Liver (tissue), 9 donors: Measurements from ENCODE around the gene YY1. TPM values are rescaled to one million over a fixed set of nuclear protein-coding genes. Genes with fewer than 3 reads are reported as not detected.

Experiments used
- DNase-seq: peaks from one replicate; pipeline ENCODE4 v3.0.0-alpha.2; 2017; ENCODE audit warnings: low spot score
- H3K27ac ChIP-seq, 2 donors: one replicate each; pipeline ENCODE4 v1.7.0; 2013; ENCODE audit warnings: inconsistent platforms in 2 of 2, low read length in 2 of 2, control low read depth in 1 of 2, low read depth in 1 of 2, mild to moderate bottlenecking in 1 of 2
- H3K27me3 ChIP-seq, 4 donors: one replicate each; pipeline versions ENCODE4 v1.6.1 to v1.7.0; 2013; ENCODE audit warnings: low read length in 3 of 4, inconsistent platforms in 1 of 4, mild to moderate bottlenecking in 1 of 4, moderate library complexity in 1 of 4; ENCODE audit not compliant: control insufficient read depth in 4 of 4, insufficient read depth in 4 of 4
- H3K36me3 ChIP-seq, 4 donors: one replicate each; pipeline versions ENCODE4 v1.6.1 to v1.7.0; 2013; ENCODE audit warnings: low read length in 3 of 4, mild to moderate bottlenecking in 3 of 4, low read depth in 1 of 4, moderate library complexity in 1 of 4; ENCODE audit not compliant: control insufficient read depth in 4 of 4, insufficient read depth in 3 of 4
- H3K4me1 ChIP-seq, 4 donors: one replicate each; pipeline versions ENCODE4 v1.6.1 to v1.7.0; 2013; ENCODE audit warnings: low read length in 3 of 4, mild to moderate bottlenecking in 3 of 4, moderate library complexity in 1 of 4; ENCODE audit not compliant: control insufficient read depth in 4 of 4, insufficient read depth in 4 of 4
- H3K4me3 ChIP-seq, 3 donors: one replicate each; pipeline versions ENCODE4 v1.6.1 to v1.7.0; 2013; ENCODE audit warnings: low read length in 3 of 3, control low read depth in 1 of 3, low read depth in 1 of 3, mild to moderate bottlenecking in 1 of 3
- H3K9ac ChIP-seq, 2 donors: one replicate each; pipeline ENCODE4 v1.7.0; 2013; ENCODE audit warnings: low read length in 2 of 2, mild to moderate bottlenecking in 2 of 2, moderate library complexity in 2 of 2, control low read depth in 1 of 2, low read depth in 1 of 2
- H3K9me3 ChIP-seq, 4 donors: one replicate each; pipeline versions ENCODE4 v1.6.1 to v1.7.0; 2013; ENCODE audit warnings: low read length in 3 of 4; ENCODE audit not compliant: control insufficient read depth in 4 of 4
- EGR1 ChIP-seq, 2 donors: IDR thresholded peaks; 2 replicates each; pipeline ENCODE4 v1.6.1; 2016 to 2018; ENCODE audit warnings: antibody characterized with exemption in 2 of 2, low read depth in 2 of 2
- FOXA1 ChIP-seq: IDR thresholded peaks from 2 replicates; pipeline ENCODE4 v1.6.1; 2016; ENCODE audit warnings: antibody characterized with exemption
- FOXA2 ChIP-seq: IDR thresholded peaks from 2 replicates; pipeline ENCODE4 v1.6.1; 2016; ENCODE audit warnings: antibody characterized with exemption
- GABPA ChIP-seq, 2 donors: IDR thresholded peaks in 1 of 2; conservative IDR thresholded peaks in 1 of 2; 2 replicates each; pipeline ENCODE4 v1.6.1; 2016; ENCODE audit warnings: antibody characterized with exemption in 2 of 2, mild to moderate bottlenecking in 1 of 2, moderate library complexity in 1 of 2
- HNF4A ChIP-seq, 2 donors: conservative IDR thresholded peaks; 2 replicates each; pipeline ENCODE4 v1.6.1; 2016; ENCODE audit warnings: antibody characterized with exemption in 2 of 2, mild to moderate bottlenecking in 2 of 2
- HNF4G ChIP-seq: IDR thresholded peaks from 2 replicates; pipeline ENCODE4 v1.6.1; 2016; ENCODE audit warnings: antibody characterized with exemption
- NR2F2 ChIP-seq: IDR thresholded peaks from 2 replicates; pipeline ENCODE4 v1.6.1; 2016; ENCODE audit warnings: antibody characterized with exemption
- RXRA ChIP-seq, 2 donors: IDR thresholded peaks; 2 replicates each; pipeline ENCODE4 v1.6.1; 2017 to 2018; ENCODE audit warnings: antibody characterized with exemption in 2 of 2, mild to moderate bottlenecking in 1 of 2
- TAF1 ChIP-seq: conservative IDR thresholded peaks from 2 replicates; pipeline ENCODE4 v1.6.1; 2016; ENCODE audit warnings: antibody characterized with exemption, mild to moderate bottlenecking
- YY1 ChIP-seq: IDR thresholded peaks from 2 replicates; pipeline ENCODE4 v1.6.1; 2016; ENCODE audit warnings: antibody characterized with exemption, mild to moderate bottlenecking
- WGBS: extraction: QIAGEN DNeasy Blood & Tissue Kit; methylation state at CpG from one replicate; pipeline ENCODE4 v1.1.7; 2013; 5-methylcytosine and 5-hydroxymethylcytosine counted together
- polyA plus RNA-seq, 2 donors: library from polyadenylated mRNA; stranded (reverse) in 1 of 2; unstranded in 1 of 2; fragments of 200-250 nt in 1 of 2; fragments of >200 nt in 1 of 2; fragmentation: Nextera tagmentation in 1 of 2; extraction: Ambion mirVana in 1 of 2; gene quantifications; one replicate each; pipeline versions ENCODE4 v1.2.1 to v1.2.3, GENCODE V29; 2013 to 2015
- total RNA-seq, 2 donors: library from RNA; depleted of rRNA; stranded (reverse); fragments of >200 nt; gene quantifications; one replicate each; pipeline ENCODE4 v1.2.3, GENCODE V29; 2014
- TF ChIP-seq, protein P1 (sequence below): IDR thresholded peaks from 2 replicates; pipeline ENCODE4 v1.6.1; 2016; ENCODE audit warnings: antibody characterized with exemption
- TF ChIP-seq, protein P2 (sequence below): IDR thresholded peaks from 2 replicates; pipeline ENCODE4 v1.6.1; 2016; ENCODE audit warnings: antibody characterized with exemption
- TF ChIP-seq, protein P3 (sequence below): IDR thresholded peaks from 2 replicates; pipeline ENCODE4 v1.6.1; 2016; ENCODE audit warnings: antibody characterized with exemption, mild to moderate bottlenecking
- TF ChIP-seq, protein P4 (sequence below): fragments of 150-350 bp; IDR thresholded peaks from 2 replicates; pipeline ENCODE4 v1.5.1; 2017; ENCODE audit warnings: improper control_type of control experiment, low read depth, low read length; ENCODE audit not compliant: missing input control
- donor health status: healthy.
- donor health status: healthy.
- donor health status: healthy.
- donor health status: healthy.
- donor health status: healthy.

Gene YY1
- total and polyA plus RNA-seq, 4 donors: 15.8 to 37.4 (median 28.8) TPM

DNA sequence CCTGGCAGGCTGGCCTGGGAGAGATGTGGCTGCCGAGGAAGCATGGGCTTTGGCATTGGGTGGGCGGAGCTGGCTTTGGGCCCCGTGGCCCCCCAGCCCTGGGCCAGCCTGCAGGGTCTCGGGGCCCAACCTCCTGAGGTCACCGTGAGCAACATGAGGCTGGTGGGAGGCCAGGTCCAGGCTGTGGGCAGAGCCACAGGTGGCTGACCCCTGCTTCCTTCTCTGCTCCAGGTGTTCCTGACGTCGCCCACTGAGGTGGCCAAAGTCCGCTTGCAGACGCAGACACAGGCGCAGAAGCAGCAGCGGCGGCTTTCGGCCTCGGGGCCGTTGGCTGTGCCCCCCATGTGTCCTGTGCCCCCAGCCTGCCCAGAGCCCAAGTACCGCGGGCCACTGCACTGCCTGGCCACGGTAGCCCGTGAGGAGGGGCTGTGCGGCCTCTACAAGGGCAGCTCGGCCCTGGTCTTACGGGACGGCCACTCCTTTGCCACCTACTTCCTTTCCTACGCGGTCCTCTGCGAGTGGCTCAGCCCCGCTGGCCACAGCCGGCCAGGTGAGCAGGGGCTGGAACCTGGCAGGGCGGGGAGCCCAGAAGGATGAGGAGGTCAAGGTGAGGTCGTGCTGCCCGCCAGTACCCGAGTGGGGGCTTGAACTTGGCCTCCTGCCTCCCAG lies 89.7 kb downstream of the YY1 start:
- peak overlapping the region; percentile 52 to 59 for H3K27ac ChIP-seq

DNA sequence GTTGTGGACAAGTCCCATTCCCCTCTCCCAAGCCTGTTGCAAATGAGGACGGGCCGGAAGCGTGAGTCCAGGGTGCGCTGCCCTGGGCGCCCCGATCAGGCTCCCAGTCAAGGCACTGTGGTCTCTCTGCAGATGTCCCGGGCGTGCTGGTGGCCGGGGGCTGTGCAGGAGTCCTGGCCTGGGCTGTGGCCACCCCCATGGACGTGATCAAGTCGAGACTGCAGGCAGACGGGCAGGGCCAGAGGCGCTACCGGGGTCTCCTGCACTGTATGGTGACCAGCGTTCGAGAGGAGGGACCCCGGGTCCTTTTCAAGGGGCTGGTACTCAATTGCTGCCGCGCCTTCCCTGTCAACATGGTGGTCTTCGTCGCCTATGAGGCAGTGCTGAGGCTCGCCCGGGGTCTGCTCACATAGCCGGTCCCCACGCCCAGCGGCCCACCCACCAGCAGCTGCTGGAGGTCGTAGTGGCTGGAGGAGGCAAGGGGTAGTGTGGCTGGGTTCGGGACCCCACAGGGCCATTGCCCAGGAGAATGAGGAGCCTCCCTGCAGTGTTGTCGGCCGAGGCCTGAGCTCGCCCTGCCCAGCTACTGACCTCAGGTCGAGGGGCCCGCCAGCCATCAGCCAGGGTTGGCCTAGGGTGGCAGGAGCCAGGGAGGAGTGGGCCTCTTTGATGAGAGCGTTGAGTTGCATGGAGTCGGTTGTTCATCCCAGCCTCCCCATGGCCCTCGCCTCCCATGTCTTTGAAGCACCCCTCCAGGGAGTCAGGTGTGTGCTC lies 90.5 kb downstream of the YY1 start:
- Histone ChIP-seq H3K4me3 (no peak overlapping the region), H3K27me3 (no peaks in the 10 kb centered on the region), H3K9me3 (no peaks in the 10 kb centered on the region), H3K36me3 (peaks cover 10 to 21% (median 12%) of the 10 kb centered on the region in 4 donors), H3K9ac (no peak overlapping the region), H3K4me1 (peaks cover 4 to 35% (median 26%) of the 10 kb centered on the region in 4 donors), H3K27ac (peak overlapping the region in 1 of 2 donors; percentile 59)
- peak; percentile 31 for DNase-seq
- TF ChIP-seq TAF1: no peak
- no peak for TF ChIP-seq RXRA (IDR thresholded peaks at IDR 0.05)
- TF ChIP-seq, protein P1, sequence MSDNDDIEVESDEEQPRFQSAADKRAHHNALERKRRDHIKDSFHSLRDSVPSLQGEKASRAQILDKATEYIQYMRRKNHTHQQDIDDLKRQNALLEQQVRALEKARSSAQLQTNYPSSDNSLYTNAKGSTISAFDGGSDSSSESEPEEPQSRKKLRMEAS: no peak
- no peak for TF ChIP-seq EGR1 (IDR thresholded peaks at IDR 0.05; ENCODE audit: low read depth in 2 of 2)
- TF ChIP-seq FOXA2: no peak
- no peak for TF ChIP-seq YY1
- TF ChIP-seq, protein P2, sequence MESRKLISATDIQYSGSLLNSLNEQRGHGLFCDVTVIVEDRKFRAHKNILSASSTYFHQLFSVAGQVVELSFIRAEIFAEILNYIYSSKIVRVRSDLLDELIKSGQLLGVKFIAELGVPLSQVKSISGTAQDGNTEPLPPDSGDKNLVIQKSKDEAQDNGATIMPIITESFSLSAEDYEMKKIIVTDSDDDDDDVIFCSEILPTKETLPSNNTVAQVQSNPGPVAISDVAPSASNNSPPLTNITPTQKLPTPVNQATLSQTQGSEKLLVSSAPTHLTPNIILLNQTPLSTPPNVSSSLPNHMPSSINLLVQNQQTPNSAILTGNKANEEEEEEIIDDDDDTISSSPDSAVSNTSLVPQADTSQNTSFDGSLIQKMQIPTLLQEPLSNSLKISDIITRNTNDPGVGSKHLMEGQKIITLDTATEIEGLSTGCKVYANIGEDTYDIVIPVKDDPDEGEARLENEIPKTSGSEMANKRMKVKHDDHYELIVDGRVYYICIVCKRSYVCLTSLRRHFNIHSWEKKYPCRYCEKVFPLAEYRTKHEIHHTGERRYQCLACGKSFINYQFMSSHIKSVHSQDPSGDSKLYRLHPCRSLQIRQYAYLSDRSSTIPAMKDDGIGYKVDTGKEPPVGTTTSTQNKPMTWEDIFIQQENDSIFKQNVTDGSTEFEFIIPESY: no peak
- no peak for TF ChIP-seq GABPA (IDR thresholded peaks at IDR 0.05 in 1 of 2, conservative IDR thresholded peaks at IDR 0.05 in 1 of 2)
- TF ChIP-seq NR2F2: no peak
- no peak for TF ChIP-seq HNF4G
- TF ChIP-seq FOXA1: no peak
- TF ChIP-seq, protein P3, sequence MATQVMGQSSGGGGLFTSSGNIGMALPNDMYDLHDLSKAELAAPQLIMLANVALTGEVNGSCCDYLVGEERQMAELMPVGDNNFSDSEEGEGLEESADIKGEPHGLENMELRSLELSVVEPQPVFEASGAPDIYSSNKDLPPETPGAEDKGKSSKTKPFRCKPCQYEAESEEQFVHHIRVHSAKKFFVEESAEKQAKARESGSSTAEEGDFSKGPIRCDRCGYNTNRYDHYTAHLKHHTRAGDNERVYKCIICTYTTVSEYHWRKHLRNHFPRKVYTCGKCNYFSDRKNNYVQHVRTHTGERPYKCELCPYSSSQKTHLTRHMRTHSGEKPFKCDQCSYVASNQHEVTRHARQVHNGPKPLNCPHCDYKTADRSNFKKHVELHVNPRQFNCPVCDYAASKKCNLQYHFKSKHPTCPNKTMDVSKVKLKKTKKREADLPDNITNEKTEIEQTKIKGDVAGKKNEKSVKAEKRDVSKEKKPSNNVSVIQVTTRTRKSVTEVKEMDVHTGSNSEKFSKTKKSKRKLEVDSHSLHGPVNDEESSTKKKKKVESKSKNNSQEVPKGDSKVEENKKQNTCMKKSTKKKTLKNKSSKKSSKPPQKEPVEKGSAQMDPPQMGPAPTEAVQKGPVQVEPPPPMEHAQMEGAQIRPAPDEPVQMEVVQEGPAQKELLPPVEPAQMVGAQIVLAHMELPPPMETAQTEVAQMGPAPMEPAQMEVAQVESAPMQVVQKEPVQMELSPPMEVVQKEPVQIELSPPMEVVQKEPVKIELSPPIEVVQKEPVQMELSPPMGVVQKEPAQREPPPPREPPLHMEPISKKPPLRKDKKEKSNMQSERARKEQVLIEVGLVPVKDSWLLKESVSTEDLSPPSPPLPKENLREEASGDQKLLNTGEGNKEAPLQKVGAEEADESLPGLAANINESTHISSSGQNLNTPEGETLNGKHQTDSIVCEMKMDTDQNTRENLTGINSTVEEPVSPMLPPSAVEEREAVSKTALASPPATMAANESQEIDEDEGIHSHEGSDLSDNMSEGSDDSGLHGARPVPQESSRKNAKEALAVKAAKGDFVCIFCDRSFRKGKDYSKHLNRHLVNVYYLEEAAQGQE: no peak
- TF ChIP-seq, protein P4, sequence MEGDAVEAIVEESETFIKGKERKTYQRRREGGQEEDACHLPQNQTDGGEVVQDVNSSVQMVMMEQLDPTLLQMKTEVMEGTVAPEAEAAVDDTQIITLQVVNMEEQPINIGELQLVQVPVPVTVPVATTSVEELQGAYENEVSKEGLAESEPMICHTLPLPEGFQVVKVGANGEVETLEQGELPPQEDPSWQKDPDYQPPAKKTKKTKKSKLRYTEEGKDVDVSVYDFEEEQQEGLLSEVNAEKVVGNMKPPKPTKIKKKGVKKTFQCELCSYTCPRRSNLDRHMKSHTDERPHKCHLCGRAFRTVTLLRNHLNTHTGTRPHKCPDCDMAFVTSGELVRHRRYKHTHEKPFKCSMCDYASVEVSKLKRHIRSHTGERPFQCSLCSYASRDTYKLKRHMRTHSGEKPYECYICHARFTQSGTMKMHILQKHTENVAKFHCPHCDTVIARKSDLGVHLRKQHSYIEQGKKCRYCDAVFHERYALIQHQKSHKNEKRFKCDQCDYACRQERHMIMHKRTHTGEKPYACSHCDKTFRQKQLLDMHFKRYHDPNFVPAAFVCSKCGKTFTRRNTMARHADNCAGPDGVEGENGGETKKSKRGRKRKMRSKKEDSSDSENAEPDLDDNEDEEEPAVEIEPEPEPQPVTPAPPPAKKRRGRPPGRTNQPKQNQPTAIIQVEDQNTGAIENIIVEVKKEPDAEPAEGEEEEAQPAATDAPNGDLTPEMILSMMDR: no peak
- 93% methylated on average over 36 of the region's 36 CpGs for WGBS

More for the DNA sequence above, 89.7 kb downstream of the YY1 start:
- Histone ChIP-seq H3K9me3 (no peaks in the 10 kb centered on the region), H3K4me3 (no peak overlapping the region), H3K36me3 (peaks cover 10 to 21% (median 12%) of the 10 kb centered on the region in 4 donors), H3K27me3 (no peaks in the 10 kb centered on the region), H3K4me1 (peaks cover 4 to 35% (median 24%) of the 10 kb centered on the region in 4 donors), H3K9ac (no peak overlapping the region)
- whole genome bisulfite sequencing: 55% methylated on average over 32 of the region's 32 CpGs
- peak; percentile 58 for DNase-seq
- TF ChIP-seq TAF1 (no peak), HNF4A (conservative IDR thresholded peaks at IDR 0.05) (peak; percentile 35 to 46)
